Thyroid gland (tissue), 4 donors: ENCODE data around the gene PGLYRP1.

Experiments used
- POLR2A ChIP-seq, 2 donors: fragments of 450-650 bp; IDR thresholded peaks; one replicate each; pipeline ENCODE4 v1.6.1; 2017; ENCODE audit warnings: antibody characterized with exemption in 2 of 2, mild to moderate bottlenecking in 2 of 2, moderate library complexity in 1 of 2
- TF ChIP-seq, protein P1 (sequence below), 6 experiments: fragments of 200-600 bp in 3 of 6; fragments of 450-650 bp in 3 of 6; sonication (generic) in 3 of 6; IDR thresholded peaks; one replicate each; pipeline ENCODE4 v1.5.1; 2016 to 2019; ENCODE audit warnings: antibody characterized with exemption in 6 of 6, mild to moderate bottlenecking in 2 of 6, inconsistent platforms in 1 of 6, moderate library complexity in 1 of 6

DNA sequence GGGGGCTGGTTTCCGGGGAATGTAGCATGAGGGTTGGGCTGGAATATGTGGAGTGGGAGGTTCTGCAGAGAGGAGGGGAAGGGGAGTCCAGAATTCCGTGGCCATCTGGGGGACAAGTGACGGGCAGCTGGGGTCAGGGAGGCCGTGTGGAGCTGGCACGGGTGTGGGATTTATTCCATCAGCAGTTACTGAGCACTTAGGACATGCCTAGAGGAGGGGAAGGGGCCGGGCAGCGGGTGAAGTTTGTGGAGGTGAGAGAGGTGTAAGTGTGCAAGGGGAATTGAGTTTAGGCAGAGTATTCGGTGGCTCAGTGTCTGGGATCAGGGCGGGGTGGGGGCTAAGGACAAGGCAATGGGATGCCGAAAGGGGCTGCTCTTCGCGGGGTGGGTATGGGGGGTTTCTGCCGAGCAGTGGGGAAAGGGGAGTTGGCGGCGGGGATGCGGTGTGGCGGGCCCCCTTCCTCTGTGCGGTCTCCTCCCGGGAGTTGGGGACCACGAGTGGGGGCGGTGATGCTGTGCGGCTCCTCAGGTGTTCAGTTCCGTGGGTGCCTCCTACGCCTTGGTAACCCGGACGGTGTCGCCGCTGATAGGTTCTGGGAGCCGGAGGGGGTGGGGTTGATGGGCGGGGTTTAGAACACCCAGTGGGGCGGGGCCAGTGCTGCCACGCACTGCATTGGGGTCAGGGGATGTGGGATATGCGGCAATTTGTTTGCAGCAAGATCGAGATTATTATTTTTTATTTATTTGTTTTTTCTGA lies 22.2 kb downstream of the PGLYRP1 start:
- TF ChIP-seq, protein P1, sequence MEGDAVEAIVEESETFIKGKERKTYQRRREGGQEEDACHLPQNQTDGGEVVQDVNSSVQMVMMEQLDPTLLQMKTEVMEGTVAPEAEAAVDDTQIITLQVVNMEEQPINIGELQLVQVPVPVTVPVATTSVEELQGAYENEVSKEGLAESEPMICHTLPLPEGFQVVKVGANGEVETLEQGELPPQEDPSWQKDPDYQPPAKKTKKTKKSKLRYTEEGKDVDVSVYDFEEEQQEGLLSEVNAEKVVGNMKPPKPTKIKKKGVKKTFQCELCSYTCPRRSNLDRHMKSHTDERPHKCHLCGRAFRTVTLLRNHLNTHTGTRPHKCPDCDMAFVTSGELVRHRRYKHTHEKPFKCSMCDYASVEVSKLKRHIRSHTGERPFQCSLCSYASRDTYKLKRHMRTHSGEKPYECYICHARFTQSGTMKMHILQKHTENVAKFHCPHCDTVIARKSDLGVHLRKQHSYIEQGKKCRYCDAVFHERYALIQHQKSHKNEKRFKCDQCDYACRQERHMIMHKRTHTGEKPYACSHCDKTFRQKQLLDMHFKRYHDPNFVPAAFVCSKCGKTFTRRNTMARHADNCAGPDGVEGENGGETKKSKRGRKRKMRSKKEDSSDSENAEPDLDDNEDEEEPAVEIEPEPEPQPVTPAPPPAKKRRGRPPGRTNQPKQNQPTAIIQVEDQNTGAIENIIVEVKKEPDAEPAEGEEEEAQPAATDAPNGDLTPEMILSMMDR (IDR thresholded peaks at IDR 0.05) = no peak
- TF ChIP-seq POLR2A (IDR thresholded peaks at IDR 0.05) = no peak
